ACC112 (cell line): Measurements from ENCODE around the gene PTPRR.

Experiments
- H2AFZ ChIP-seq: fragments of 200-600 bp; sonication (generic); one replicate; pipeline ENCODE4 v1.6.0; 2017; ENCODE audit warnings: antibody characterized with exemption, low read length; ENCODE audit not compliant: unreplicated experiment
- H3K27ac ChIP-seq: fragments of 200-600 bp; sonication (generic); 2 replicates; pipeline ENCODE4 v1.5.1; 2014; ENCODE audit warnings: low read depth, mild to moderate bottlenecking, antibody characterized with exemption, low read length, moderate library complexity
- H3K27me3 ChIP-seq: fragments of 200-600 bp; sonication (generic); 2 replicates; pipeline ENCODE4 v1.6.1; 2014; ENCODE audit warnings: mild to moderate bottlenecking, antibody characterized with exemption, low read length, moderate library complexity, mixed read lengths; ENCODE audit not compliant: insufficient read depth
- H3K36me3 ChIP-seq: fragments of 200-600 bp; sonication (generic); 2 replicates; pipeline ENCODE4 v1.6.1; 2016; ENCODE audit warnings: mild to moderate bottlenecking, antibody characterized with exemption, low read length, moderate library complexity, mixed read lengths; ENCODE audit not compliant: insufficient read depth
- H3K4me1 ChIP-seq: fragments of 200-600 bp; sonication (generic); one replicate; pipeline ENCODE4 v1.6.1; 2016; ENCODE audit warnings: low read length, mixed read lengths; ENCODE audit not compliant: insufficient read depth, unreplicated experiment, control insufficient read depth
- H3K4me3 ChIP-seq: fragments of 200-600 bp; sonication (generic); 2 replicates; pipeline ENCODE4 v1.5.1; 2014; ENCODE audit warnings: mild to moderate bottlenecking, low read depth, low read length
- H3K79me2 ChIP-seq: fragments of 200-600 bp; sonication (generic); one replicate; pipeline ENCODE4 v1.6.0; 2016; ENCODE audit warnings: low read length; ENCODE audit not compliant: control insufficient read depth, unreplicated experiment, insufficient read depth

PTPRR gene

DNA sequence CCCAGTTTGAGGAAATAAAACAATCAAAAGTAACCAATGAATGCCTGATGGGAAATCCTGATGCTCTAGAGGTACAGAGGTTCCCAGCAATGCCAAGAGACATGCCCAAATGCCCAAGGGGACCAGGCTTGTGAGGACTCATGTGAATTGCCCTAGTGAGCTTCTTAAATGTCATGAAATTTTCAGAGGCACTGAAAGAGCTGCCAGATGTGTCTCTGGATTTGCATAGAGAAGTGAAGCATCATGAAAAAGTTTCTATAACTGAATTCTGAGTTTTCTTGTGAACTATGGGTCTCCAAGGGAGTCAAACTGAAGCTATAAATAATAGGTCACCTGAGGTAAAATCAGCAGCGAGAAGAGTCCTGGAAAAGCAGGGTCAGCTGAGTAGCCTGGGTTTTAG lies 9.9 kb downstream of the PTPRR start:
- Histone ChIP-seq H3K4me3 (no peak overlapping the region), H3K36me3 (no peaks in the 10 kb centered on the region), H3K4me1 (peaks cover 8% of the 10 kb centered on the region), H2AFZ (no peak overlapping the region), H3K27ac (no peak overlapping the region), H3K27me3 (peaks cover 26% of the 10 kb centered on the region), H3K79me2 (no peaks in the 10 kb centered on the region)

DNA sequence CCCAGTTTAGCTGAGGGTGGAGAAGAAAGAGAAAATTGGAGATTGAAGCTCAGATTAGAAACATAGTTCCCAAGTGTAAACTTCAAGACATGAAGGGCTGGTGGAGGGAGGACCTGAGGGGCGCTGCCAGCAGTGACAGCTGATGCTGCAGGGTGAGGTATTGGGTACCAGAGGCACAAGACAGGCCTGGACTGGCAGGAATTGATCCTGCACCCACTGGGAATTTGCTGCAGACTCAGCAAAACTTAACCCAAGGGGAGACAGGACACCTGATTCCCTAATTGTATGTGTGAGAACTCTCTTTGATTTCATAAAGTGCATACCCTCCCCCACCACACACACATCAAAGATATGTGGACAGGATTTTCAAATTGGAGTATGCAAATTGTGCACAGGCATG lies 11.6 kb downstream of the PTPRR start:
- Histone ChIP-seq H3K4me1 (peaks cover 8% of the 10 kb centered on the region), H2AFZ (no peak overlapping the region), H3K4me3 (no peak overlapping the region), H3K27me3 (peaks cover 11% of the 10 kb centered on the region; the same call in 1 of the 2 replicates), H3K27ac (no peak overlapping the region), H3K79me2 (no peaks in the 10 kb centered on the region), H3K36me3 (no peaks in the 10 kb centered on the region)

- Histone ChIP-seq H3K27me3 (peaks cover 8% of the 10 kb centered on the region; the same call in 1 of the 2 replicates), H3K27ac (no peak overlapping the region), H3K79me2 (no peaks in the 10 kb centered on the region), H2AFZ (no peak overlapping the region), H3K36me3 (no peaks in the 10 kb centered on the region), H3K4me1 (peaks cover 8% of the 10 kb centered on the region), H3K4me3 (no peak overlapping the region)
These were observed 13.1 kb downstream of the PTPRR start for GRCh38 chr12:70907412-70907811.

- Histone ChIP-seq H3K79me2 (no peaks in the 10 kb centered on the region), H3K4me3 (no peak overlapping the region), H3K27ac (no peak overlapping the region), H2AFZ (no peak overlapping the region), H3K27me3 (no peaks in the 10 kb centered on the region), H3K4me1 (no peaks in the 10 kb centered on the region), H3K36me3 (no peaks in the 10 kb centered on the region)
These were observed 24.6 kb downstream of the PTPRR start for GRCh38 chr12:70895956-70896355.

GRCh38 chr12:70892593-70892992 lies 27.9 kb downstream of the PTPRR start:
- Histone ChIP-seq H3K27ac (no peak overlapping the region), H3K79me2 (no peaks in the 10 kb centered on the region), H3K4me3 (no peak overlapping the region), H2AFZ (no peak overlapping the region), H3K27me3 (no peaks in the 10 kb centered on the region), H3K36me3 (no peaks in the 10 kb centered on the region), H3K4me1 (no peaks in the 10 kb centered on the region)

DNA sequence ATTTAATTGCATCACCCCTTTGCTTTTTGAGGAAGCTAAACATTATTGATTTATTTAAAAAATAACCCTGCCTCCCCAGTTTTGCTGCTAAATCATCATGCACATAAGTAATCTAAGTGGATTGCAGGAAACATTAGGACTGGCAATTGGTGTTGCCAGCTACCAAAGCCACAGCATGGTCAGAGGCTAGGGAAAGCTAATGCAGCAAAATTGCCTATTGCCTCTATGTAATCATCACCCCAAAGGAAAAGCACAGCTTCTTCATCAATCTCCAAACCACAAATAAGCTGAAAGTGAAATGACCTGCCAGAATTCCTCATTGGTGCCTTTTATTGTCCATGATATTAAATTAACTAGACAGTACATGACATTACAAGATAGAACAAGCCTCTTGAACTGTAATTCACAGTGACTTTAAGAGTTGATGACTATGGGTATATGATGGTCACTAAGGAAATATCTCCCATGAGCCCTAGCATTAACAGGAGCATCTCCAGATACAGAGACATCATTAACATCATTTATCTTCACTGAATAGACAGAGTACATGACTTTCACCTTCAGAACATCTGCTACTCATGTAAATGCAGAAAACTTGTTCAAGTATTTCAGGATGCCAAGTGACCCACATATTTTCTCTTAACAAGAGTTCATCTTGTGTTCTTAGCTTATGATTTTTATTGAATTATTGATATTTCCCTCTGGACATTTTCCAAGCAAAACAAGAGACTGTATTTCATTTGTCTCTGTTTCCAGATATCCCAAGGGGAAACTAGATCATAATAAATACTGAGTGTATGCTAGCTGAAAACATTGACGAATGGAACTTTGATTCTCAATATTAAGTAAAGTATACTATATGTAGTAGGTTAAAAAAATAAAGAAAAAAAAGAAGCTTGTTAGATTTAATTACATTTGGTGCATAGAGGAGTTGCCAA lies 29.4 kb downstream of the PTPRR start:
- Histone ChIP-seq H3K79me2 (no peaks in the 10 kb centered on the region), H3K27ac (no peak overlapping the region), H3K4me1 (no peaks in the 10 kb centered on the region), H2AFZ (no peak overlapping the region), H3K36me3 (no peaks in the 10 kb centered on the region), H3K27me3 (no peaks in the 10 kb centered on the region), H3K4me3 (no peak overlapping the region)

DNA sequence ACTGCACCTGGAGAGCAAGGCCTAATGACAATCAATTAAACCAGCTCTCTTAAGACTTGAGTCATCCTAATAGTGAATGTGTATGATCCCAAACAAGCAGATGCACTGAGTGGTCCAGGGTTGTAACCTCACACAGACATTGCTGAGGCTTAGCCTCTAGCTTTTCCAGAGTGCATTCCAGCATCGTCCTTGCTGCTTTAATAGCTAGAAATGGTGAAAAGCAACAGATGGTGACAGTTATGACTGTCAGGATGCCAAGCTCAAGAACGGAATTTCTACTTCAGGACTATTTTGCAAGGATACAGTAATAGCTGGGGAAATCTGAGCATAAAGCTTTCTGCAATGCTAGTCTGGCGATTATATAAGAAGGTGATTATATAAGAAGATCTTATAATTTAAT lies 34.6 kb downstream of the PTPRR start:
- H3K4me3 ChIP-seq: no peak overlapping the region
- H3K79me2 ChIP-seq: no peaks in the 10 kb centered on the region
- no peaks in the 10 kb centered on the region for H3K4me1 ChIP-seq
- no peaks in the 10 kb centered on the region for H3K36me3 ChIP-seq
- H3K27me3 ChIP-seq: no peaks in the 10 kb centered on the region
- H3K27ac ChIP-seq: no peak overlapping the region
- no peak overlapping the region for H2AFZ ChIP-seq

DNA sequence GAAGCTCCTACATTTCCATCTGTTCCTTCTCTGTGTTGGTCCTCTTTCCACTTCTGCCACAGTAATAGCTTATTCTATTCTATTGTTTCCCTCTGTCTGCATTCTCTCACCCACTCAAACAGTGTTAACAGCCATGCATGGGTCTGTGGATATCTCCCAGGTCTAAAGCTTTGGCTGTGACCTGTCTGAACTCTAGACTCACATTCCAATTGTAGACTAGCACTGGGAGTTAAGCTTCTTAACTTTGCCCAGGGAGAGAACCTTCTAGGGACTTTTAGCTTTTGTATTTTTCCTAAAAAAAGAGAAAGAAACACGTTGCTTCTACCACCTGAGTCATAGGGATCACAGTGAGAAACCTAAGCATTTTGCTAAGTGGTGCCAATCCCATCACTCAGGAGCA lies 36.7 kb downstream of the PTPRR start:
- H3K27me3 ChIP-seq: no peaks in the 10 kb centered on the region
- no peak overlapping the region for H2AFZ ChIP-seq
- H3K4me1 ChIP-seq: no peaks in the 10 kb centered on the region
- H3K27ac ChIP-seq: no peak overlapping the region
- no peaks in the 10 kb centered on the region for H3K79me2 ChIP-seq
- no peaks in the 10 kb centered on the region for H3K36me3 ChIP-seq
- no peak overlapping the region for H3K4me3 ChIP-seq

GRCh38 chr12:70880744-70881143 lies 39.8 kb downstream of the PTPRR start:
- H3K36me3 ChIP-seq: no peaks in the 10 kb centered on the region
- H2AFZ ChIP-seq: no peak overlapping the region
- no peak overlapping the region for H3K27ac ChIP-seq
- no peak overlapping the region for H3K4me3 ChIP-seq
- H3K4me1 ChIP-seq: no peaks in the 10 kb centered on the region
- no peaks in the 10 kb centered on the region for H3K79me2 ChIP-seq
- no peaks in the 10 kb centered on the region for H3K27me3 ChIP-seq

DNA sequence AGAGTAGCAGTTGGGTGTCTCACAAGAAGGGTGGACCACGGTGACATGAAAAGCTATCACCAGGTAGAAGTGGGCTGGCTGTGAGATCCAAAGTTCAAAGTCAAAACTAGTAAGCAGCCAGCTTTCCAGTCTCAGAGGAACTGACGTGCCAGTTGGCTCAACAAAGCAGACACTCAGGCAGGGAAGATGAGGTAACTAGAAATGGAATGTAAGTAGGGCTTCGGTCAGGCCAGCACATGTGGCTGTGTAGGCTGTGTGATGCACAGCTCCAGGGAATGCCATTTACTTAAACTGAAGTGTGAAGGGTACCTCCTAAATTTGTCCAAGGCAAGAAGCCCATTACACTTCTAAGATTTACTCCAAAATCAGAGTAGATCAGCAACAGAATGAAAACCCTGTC lies 43.6 kb downstream of the PTPRR start:
- H3K27me3 ChIP-seq: no peaks in the 10 kb centered on the region
- H3K79me2 ChIP-seq: no peaks in the 10 kb centered on the region
- H3K36me3 ChIP-seq: no peaks in the 10 kb centered on the region
- H3K4me3 ChIP-seq: no peak overlapping the region
- H3K4me1 ChIP-seq: no peaks in the 10 kb centered on the region
- no peak overlapping the region for H3K27ac ChIP-seq
- H2AFZ ChIP-seq: peak overlapping the region; percentile 34

DNA sequence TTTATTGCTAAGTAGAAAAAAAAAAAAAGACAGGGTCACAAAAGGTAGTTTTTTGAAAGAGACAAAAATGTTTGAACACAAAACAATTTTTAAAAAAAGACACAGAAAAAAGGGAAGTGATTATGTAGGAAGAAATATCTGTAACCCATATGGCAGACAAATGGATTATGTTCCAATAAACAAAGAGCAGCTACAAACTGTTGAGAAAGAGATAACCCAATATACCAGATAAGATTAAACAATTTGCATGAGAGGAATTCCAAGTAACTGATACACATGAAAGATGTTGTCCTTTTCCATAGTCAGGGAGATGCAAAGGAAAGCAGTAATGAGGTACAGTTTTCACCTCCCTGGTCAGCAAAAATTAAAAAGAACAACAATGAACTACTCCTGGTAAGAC lies 44.9 kb downstream of the PTPRR start:
- Histone ChIP-seq H3K36me3 (no peaks in the 10 kb centered on the region), H3K4me3 (no peak overlapping the region), H3K27me3 (no peaks in the 10 kb centered on the region), H3K79me2 (no peaks in the 10 kb centered on the region), H3K27ac (no peak overlapping the region), H2AFZ (no peak overlapping the region), H3K4me1 (no peaks in the 10 kb centered on the region)
